GM12878 (cell line): ENCODE results near the gene WWOX. TPM values are rescaled to one million over a fixed set of nuclear protein-coding genes. Genes with fewer than 3 reads are reported as not detected.

Experiments used
- ATAC-seq: fragments of 200-7000 bp; cut with Tn5 transposase; 3 replicates; pipeline ENCODE4 v1.9.1; 2020; ENCODE audit warnings: mild to moderate bottlenecking, moderate library complexity
- BruUV-seq: library from RNA; stranded (reverse); fragments of 400-500 nt; replicated peaks from 2 replicates; lab custom pipeline; 2021; lab: Mats Ljungman, UMichigan
- CTCF ChIA-PET: fragments of 300-600 bp; sonication (Branson Sonifier 250); formaldehyde crosslinking; extraction: SDS; loops from one replicate; lab custom pipeline; 2021; ENCODE audit warnings: inconsistent platforms; lab: Yijun Ruan, JAX
- POLR2A ChIA-PET: fragments of 350-600 bp; formaldehyde crosslinking; extraction: SDS; loops from one replicate; lab custom pipeline; 2021; ENCODE audit warnings: inconsistent platforms; lab: Charles Lee
- RAD21 ChIA-PET: fragments of 300-600 bp; sonication (Branson Sonifier 250); formaldehyde crosslinking; loops from one replicate; lab custom pipeline; 2023; ENCODE audit warnings: antibody characterized with exemption; ENCODE audit not compliant: unreplicated experiment; lab: Charles Lee
- SMC1A ChIA-PET: fragments of 300-600 bp; sonication (Branson Sonifier 250); formaldehyde crosslinking; loops from one replicate; lab custom pipeline; 2023; ENCODE audit not compliant: unreplicated experiment, uncharacterized antibody; lab: Charles Lee
- DNase-seq: peaks from one replicate; pipeline ENCODE4 v3.0.0-alpha.2; 2011; ENCODE audit warnings: low read depth, low spot score
- FAIRE-seq: peaks from 3 replicates; lab custom pipeline; 2011; peaks lifted over from hg19 to GRCh38; lab: Jason Lieb, UNC
- H2AFZ ChIP-seq: 2 replicates; pipeline ENCODE4 v1.6.0; 2011; ENCODE audit warnings: low read depth, low read length, control low read depth; ENCODE audit not compliant: control insufficient read depth
- H3K27ac ChIP-seq: 2 replicates; pipeline ENCODE4 v1.5.1; 2011; ENCODE audit warnings: control low read depth; ENCODE audit not compliant: control insufficient read depth, insufficient read depth
- H3K27me3 ChIP-seq, 2 experiments: replicated peaks in 1 of 2; 2 replicates each; pipeline versions ENCODE4 v1.6.0 to v1.6.1; 2011; ENCODE audit warnings: low read length in 1 of 2; ENCODE audit not compliant: control insufficient read depth in 2 of 2, insufficient read depth in 2 of 2
- H3K36me3 ChIP-seq, 2 experiments: 2 replicates each; pipeline ENCODE4 v1.5.1; 2011; ENCODE audit warnings: low read length in 1 of 2; ENCODE audit not compliant: control insufficient read depth in 2 of 2, insufficient read depth in 2 of 2
- H3K4me1 ChIP-seq: 2 replicates; pipeline ENCODE4 v1.6.1; 2011; ENCODE audit warnings: mild to moderate bottlenecking, low read length, moderate library complexity, mixed read lengths; ENCODE audit not compliant: control insufficient read depth, insufficient read depth
- H3K4me2 ChIP-seq: 2 replicates; pipeline ENCODE4 v1.6.0; 2011; ENCODE audit warnings: control low read depth; ENCODE audit not compliant: control insufficient read depth, insufficient read depth
- H3K4me3 ChIP-seq: fragments of 200-600 bp; sonication (generic); 2 replicates; pipeline ENCODE4 v1.5.1; 2016
- H3K79me2 ChIP-seq: 2 replicates; pipeline ENCODE4 v1.6.0; 2011; ENCODE audit warnings: low read length; ENCODE audit not compliant: control insufficient read depth, insufficient read depth
- H3K9ac ChIP-seq: 2 replicates; pipeline ENCODE4 v1.8.0; 2011; ENCODE audit warnings: low read length, control low read depth, mixed read lengths; ENCODE audit not compliant: control insufficient read depth, insufficient read depth
- H3K9me3 ChIP-seq: replicated peaks from 3 replicates; pipeline ENCODE4 v1.5.1; 2011; ENCODE audit warnings: mild to moderate bottlenecking, low read length; ENCODE audit not compliant: control insufficient read depth, insufficient read depth
- H4K20me1 ChIP-seq: 2 replicates; pipeline ENCODE4 v1.6.0; 2011; ENCODE audit not compliant: control insufficient read depth, insufficient read depth
- EZH2 ChIP-seq: IDR thresholded peaks from 2 replicates; pipeline ENCODE4 v1.6.1; 2012; ENCODE audit warnings: low read depth, mild to moderate bottlenecking, control low read depth, inconsistent platforms, low read length, borderline replicate concordance; ENCODE audit not compliant: control insufficient read depth
- HCFC1 ChIP-seq: fragments of 150-350 bp; IDR thresholded peaks from 2 replicates; pipeline ENCODE4 v1.6.1; 2014; ENCODE audit warnings: low read length
- IRF4 ChIP-seq: IDR thresholded peaks from 2 replicates; pipeline ENCODE4 v1.6.1; 2011; ENCODE audit warnings: low read depth, low read length
- MTA2 ChIP-seq: fragments of 450-650 bp; IDR thresholded peaks from 2 replicates; pipeline ENCODE4 v1.6.1; 2016; ENCODE audit warnings: low read depth, mild to moderate bottlenecking, moderate library complexity
- NFYB ChIP-seq: IDR thresholded peaks from 2 replicates; pipeline ENCODE4 v1.6.1; 2011; ENCODE audit warnings: low read depth, mild to moderate bottlenecking, low read length, improper control_type of control experiment, moderate library complexity; ENCODE audit not compliant: insufficient read depth
- RELB ChIP-seq: fragments of 450-650 bp; IDR thresholded peaks from 2 replicates; pipeline ENCODE4 v1.6.1; 2017; ENCODE audit warnings: low read depth, mild to moderate bottlenecking, moderate library complexity
- SP1 ChIP-seq: IDR thresholded peaks from one replicate; pipeline ENCODE4 v1.6.1; 2011; ENCODE audit warnings: low read depth, low read length
- SUPT20H ChIP-seq: IDR thresholded peaks from 2 replicates; pipeline ENCODE4 v1.6.1; 2011; ENCODE audit warnings: low read depth, mild to moderate bottlenecking, low read length, moderate library complexity, borderline replicate concordance; ENCODE audit not compliant: control insufficient read depth
- ZNF384 ChIP-seq: IDR thresholded peaks from 2 replicates; pipeline ENCODE4 v1.6.1; 2012; ENCODE audit warnings: low read depth, mild to moderate bottlenecking, low read length, improper control_type of control experiment, borderline replicate concordance
- WGBS: methylation state at CpG from one replicate; pipeline ENCODE4 v1.1.6; 2016; ENCODE audit warnings: low lambda C conversion rate; ENCODE audit not compliant: insufficient replicate concordance, insufficient coverage; ENCODE audit errors: missing lambda C conversion rate; 5-methylcytosine and 5-hydroxymethylcytosine counted together
- in situ Hi-C: fragments of 300-500 bp; cut with MboI; formaldehyde crosslinking; loops from 9 replicates; pipeline ENCODE4 v1.14.3; 2018; ENCODE audit warnings: mixed read lengths
- intact Hi-C: fragments of 100-400 bp; cut with micrococcal nuclease; formaldehyde crosslinking; loops from one replicate; pipeline ENCODE4 v1.14.2; 2022; ENCODE audit not compliant: unreplicated experiment
- polyA plus RNA-seq, 11 experiments: library from polyadenylated mRNA; depleted of rRNA in 4 of 11; unstranded in 6 of 11; stranded (reverse) in 5 of 11; fragments of >200 nt; fragmentation: Nextera tagmentation in 4 of 11; fragmentation: Illumina TruSeq in 1 of 11; extraction: Ambion mirVana in 4 of 11; extraction: Trizol in 1 of 11; gene quantifications; 1 replicate in 1 of 11; 2 replicates in 10 of 11; pipeline versions ENCODE4 v1.2.1 to v1.2.3, GENCODE V29; 2011 to 2016; ENCODE audit warnings: inconsistent platforms in 2 of 11, missing spikeins in 2 of 11, low read depth in 1 of 11
- total RNA-seq, 4 experiments: library from RNA; depleted of rRNA in 3 of 4; stranded (reverse); fragments of >200 nt in 3 of 4; fragmentation: Illumina TruSeq in 1 of 4; extraction: Trizol in 1 of 4; gene quantifications; 2 replicates each; pipeline versions ENCODE4 v1.2.1 to v1.2.3, GENCODE V29; 2013 to 2021
- TF ChIP-seq, protein P1 (sequence below): fragments of 450-650 bp; IDR thresholded peaks from 2 replicates; pipeline ENCODE4 v1.6.1; 2017; ENCODE audit warnings: mild to moderate bottlenecking, low read depth, inconsistent platforms; ENCODE audit not compliant: poor library complexity, severe bottlenecking
- TF ChIP-seq, protein P2 (sequence below): fragments of 450-650 bp; IDR thresholded peaks from 2 replicates; pipeline ENCODE4 v1.6.1; 2016; ENCODE audit warnings: mild to moderate bottlenecking, moderate library complexity, borderline replicate concordance
- TF ChIP-seq, protein P3 (sequence below): fragments of 450-650 bp; conservative IDR thresholded peaks from 2 replicates; pipeline ENCODE4 v1.6.1; 2017; ENCODE audit warnings: mild to moderate bottlenecking, moderate library complexity

Gene WWOX
- total and polyA plus RNA-seq, 10 of the 15 experiments (the other 5 are each of a cell fraction or from before 2014, with no cell fraction given) = 2.8 to 24.4 (median 17.8) TPM

DNA sequence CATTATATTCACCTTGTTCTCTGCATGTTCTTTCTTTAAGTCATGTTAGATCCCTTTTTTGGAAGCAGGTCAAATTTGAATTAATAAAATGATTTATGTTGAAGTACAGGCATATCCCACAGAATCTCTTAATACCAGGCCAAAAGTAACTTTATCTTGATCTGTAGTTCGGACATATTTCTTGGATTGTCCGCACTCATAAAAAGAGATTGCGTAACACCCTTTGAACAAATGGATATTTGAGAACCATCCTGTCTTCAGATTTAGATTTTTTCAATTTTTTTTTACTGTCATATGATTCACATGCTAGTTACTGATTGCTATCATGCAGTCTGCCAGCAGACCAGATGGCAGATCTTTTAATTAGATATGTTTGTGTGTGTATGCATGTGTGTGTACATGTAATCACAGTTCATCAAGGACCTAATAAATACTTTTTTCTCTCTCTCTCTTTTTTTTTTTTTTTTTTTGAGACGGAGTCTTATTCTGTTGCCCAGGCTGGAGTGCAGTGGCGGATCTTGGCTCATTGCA, 352.6 kb downstream of the WWOX start (continued):
- TF ChIP-seq EZH2 = no peak
- no peak for TF ChIP-seq NFYB

- no peak overlapping the region for H3K27ac ChIP-seq
- in situ Hi-C loops (no loop called here), intact Hi-C loops (no loop called here)
- no peak for DNase-seq
- H3K4me1 ChIP-seq = no peaks in the 10 kb centered on the region
- no peak overlapping the region for H3K9ac ChIP-seq
- no peaks in the 10 kb centered on the region for H4K20me1 ChIP-seq
- CTCF ChIA-PET = no interaction called here
- H3K4me2 ChIP-seq = no peak overlapping the region
- no peak overlapping the region for H3K4me3 ChIP-seq
- POLR2A ChIA-PET = no interaction called here
- no peaks in the 10 kb centered on the region for H3K36me3 ChIP-seq
- no peaks in the 10 kb centered on the region for H3K27me3 ChIP-seq
- H3K79me2 ChIP-seq = no peaks in the 10 kb centered on the region
- FAIRE-seq = no peak
- RAD21 ChIA-PET = no interaction called here
- H2AFZ ChIP-seq = no peak overlapping the region
- BruUV-seq = no TSS peak
- SMC1A ChIA-PET = no interaction called here
- 37% methylated on average over 4 of the region's 4 CpGs for WGBS
- no peaks in the 10 kb centered on the region for H3K9me3 ChIP-seq
- ATAC-seq = no peak
- TF ChIP-seq HCFC1 (no peak), RELB (no peak), IRF4 (no peak), MTA2 (no peak), SUPT20H (no peak), ZNF384 (no peak), SP1 (no peak)
- TF ChIP-seq, protein P1, sequence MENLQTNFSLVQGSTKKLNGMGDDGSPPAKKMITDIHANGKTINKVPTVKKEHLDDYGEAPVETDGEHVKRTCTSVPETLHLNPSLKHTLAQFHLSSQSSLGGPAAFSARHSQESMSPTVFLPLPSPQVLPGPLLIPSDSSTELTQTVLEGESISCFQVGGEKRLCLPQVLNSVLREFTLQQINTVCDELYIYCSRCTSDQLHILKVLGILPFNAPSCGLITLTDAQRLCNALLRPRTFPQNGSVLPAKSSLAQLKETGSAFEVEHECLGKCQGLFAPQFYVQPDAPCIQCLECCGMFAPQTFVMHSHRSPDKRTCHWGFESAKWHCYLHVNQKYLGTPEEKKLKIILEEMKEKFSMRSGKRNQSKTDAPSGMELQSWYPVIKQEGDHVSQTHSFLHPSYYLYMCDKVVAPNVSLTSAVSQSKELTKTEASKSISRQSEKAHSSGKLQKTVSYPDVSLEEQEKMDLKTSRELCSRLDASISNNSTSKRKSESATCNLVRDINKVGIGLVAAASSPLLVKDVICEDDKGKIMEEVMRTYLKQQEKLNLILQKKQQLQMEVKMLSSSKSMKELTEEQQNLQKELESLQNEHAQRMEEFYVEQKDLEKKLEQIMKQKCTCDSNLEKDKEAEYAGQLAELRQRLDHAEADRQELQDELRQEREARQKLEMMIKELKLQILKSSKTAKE = no peak
- TF ChIP-seq, protein P2, sequence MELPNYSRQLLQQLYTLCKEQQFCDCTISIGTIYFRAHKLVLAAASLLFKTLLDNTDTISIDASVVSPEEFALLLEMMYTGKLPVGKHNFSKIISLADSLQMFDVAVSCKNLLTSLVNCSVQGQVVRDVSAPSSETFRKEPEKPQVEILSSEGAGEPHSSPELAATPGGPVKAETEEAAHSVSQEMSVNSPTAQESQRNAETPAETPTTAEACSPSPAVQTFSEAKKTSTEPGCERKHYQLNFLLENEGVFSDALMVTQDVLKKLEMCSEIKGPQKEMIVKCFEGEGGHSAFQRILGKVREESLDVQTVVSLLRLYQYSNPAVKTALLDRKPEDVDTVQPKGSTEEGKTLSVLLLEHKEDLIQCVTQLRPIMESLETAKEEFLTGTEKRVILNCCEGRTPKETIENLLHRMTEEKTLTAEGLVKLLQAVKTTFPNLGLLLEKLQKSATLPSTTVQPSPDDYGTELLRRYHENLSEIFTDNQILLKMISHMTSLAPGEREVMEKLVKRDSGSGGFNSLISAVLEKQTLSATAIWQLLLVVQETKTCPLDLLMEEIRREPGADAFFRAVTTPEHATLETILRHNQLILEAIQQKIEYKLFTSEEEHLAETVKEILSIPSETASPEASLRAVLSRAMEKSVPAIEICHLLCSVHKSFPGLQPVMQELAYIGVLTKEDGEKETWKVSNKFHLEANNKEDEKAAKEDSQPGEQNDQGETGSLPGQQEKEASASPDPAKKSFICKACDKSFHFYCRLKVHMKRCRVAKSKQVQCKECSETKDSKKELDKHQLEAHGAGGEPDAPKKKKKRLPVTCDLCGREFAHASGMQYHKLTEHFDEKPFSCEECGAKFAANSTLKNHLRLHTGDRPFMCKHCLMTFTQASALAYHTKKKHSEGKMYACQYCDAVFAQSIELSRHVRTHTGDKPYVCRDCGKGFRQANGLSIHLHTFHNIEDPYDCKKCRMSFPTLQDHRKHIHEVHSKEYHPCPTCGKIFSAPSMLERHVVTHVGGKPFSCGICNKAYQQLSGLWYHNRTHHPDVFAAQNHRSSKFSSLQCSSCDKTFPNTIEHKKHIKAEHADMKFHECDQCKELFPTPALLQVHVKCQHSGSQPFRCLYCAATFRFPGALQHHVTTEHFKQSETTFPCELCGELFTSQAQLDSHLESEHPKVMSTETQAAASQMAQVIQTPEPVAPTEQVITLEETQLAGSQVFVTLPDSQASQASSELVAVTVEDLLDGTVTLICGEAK = no peak
- TF ChIP-seq, protein P3, sequence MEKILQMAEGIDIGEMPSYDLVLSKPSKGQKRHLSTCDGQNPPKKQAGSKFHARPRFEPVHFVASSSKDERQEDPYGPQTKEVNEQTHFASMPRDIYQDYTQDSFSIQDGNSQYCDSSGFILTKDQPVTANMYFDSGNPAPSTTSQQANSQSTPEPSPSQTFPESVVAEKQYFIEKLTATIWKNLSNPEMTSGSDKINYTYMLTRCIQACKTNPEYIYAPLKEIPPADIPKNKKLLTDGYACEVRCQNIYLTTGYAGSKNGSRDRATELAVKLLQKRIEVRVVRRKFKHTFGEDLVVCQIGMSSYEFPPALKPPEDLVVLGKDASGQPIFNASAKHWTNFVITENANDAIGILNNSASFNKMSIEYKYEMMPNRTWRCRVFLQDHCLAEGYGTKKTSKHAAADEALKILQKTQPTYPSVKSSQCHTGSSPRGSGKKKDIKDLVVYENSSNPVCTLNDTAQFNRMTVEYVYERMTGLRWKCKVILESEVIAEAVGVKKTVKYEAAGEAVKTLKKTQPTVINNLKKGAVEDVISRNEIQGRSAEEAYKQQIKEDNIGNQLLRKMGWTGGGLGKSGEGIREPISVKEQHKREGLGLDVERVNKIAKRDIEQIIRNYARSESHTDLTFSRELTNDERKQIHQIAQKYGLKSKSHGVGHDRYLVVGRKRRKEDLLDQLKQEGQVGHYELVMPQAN = no peak
Observed at GRCh38 chr16:78455861-78456260, 356.4 kb downstream of the WWOX start.
